ENCODE results near the gene LBHD1.
"Not testable (repeated sequence)": the region's sequence is repeated elsewhere in the genome, so short reads cannot be mapped to it uniquely, and the experiment has no call there.

The LBHD1 gene

DNA sequence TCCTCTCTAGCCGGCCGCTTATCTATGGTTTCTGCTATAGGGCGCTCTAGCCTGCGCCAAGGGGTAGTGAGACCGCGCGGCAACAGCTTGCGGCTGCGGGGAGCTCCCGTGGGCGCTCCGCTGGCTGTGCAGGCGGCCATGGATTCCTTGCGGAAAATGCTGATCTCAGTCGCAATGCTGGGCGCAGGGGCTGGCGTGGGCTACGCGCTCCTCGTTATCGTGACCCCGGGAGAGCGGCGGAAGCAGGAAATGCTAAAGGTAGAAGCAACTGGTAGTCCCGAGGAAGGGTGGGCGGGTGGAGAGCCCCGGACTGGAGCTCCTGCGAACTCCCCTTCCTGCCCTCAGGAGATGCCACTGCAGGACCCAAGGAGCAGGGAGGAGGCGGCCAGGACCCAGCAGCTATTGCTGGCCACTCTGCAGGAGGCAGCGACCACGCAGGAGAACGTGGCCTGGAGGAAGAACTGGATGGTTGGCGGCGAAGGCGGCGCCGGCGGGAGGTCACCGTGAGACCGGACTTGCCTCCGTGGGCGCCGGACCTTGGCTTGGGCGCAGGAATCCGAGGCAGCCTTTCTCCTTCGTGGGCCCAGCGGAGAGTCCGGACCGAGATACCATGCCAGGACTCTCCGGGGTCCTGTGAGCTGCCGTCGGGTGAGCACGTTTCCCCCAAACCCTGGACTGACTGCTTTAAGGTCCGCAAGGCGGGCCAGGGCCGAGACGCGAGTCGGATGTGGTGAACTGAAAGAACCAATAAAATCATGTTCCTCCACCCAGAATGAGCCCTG, at the start of gene LBHD1, which contains the start of gene UQCC3:
TSS of gene LBHD1 (minus strand) at position 660 of the 782 bp plus-strand sequence. CDS start 2,236 bp downstream, outside the sequence.
TSS of gene UQCC3 (plus strand) at position 66 of the 782 bp plus-strand sequence. CDS start at position 139, 73 bp downstream.
- peak; percentile 87 for DNase-seq (ENCODE audit: low spot score)

GRCh38 chr11:62719302-62719978, 47.4 kb upstream of the LBHD1 start:
- no peak for DNase-seq (ENCODE audit: low spot score)

GRCh38 chr11:62716816-62717215, 44.7 kb upstream of the LBHD1 start:
- no peak for DNase-seq (ENCODE audit: low spot score)

GRCh38 chr11:62716206-62716605, 44.1 kb upstream of the LBHD1 start:
- no peak for DNase-seq (ENCODE audit: low spot score)

- no peak for DNase-seq (ENCODE audit: low spot score)
Observed at GRCh38 chr11:62715150-62716130, 43.4 kb upstream of the LBHD1 start.

GRCh38 chr11:62713343-62713742, 41.3 kb upstream of the LBHD1 start:
- DNase-seq (ENCODE audit: low spot score), result no peak

GRCh38 chr11:62712861-62713260, 40.8 kb upstream of the LBHD1 start:
- DNase-seq (ENCODE audit: low spot score), result no peak

- no peak for DNase-seq (ENCODE audit: low spot score)
Observed at GRCh38 chr11:62712276-62712812, 40.3 kb upstream of the LBHD1 start.

GRCh38 chr11:62710001-62710345, 37.9 kb upstream of the LBHD1 start:
- DNase-seq (ENCODE audit: low spot score), result no peak

DNA sequence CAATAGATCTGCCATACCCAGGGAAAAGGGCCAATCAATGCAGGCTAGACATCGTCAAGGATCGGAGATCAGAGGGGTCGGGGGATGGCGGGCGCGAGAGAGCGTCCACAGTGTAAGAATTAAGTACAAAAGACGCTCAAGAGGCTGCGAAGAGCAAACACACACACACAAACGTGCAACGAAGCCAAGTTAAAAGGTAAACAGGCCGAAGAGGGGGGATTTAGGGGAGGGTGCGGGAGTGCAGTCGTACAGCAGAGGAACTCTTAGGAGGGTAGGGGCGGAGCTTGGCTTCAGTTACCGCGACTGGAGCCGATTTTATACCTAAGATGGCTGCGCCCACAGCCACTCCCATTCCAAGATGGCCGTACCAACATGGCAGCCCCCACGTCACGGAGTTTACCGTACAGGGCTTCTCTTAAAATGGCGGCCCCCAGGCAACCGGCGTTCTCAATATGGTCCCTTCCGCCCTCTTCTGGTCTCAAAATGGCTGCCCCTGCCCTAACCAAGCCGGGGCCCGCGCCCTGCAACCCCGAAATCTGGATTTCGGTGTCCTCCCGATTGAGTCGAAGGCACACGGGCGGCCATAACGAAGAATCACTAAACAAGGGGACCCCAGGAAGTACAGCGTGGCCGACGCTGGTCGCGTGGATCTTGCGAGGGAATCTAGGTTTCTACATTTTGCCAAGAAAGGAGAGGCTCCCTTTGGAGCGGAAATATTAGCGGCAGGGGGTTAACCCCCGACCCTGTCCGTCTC, 37.4 kb upstream of the LBHD1 start:
- DNase-seq (ENCODE audit: low spot score), result peak; percentile 99

GRCh38 chr11:62708793-62709192, 36.7 kb upstream of the LBHD1 start:
- DNase-seq (ENCODE audit: low spot score), result peak; percentile 18

GRCh38 chr11:62708392-62708791, 36.3 kb upstream of the LBHD1 start:
- peak; percentile 11 for DNase-seq (ENCODE audit: low spot score)

DNA sequence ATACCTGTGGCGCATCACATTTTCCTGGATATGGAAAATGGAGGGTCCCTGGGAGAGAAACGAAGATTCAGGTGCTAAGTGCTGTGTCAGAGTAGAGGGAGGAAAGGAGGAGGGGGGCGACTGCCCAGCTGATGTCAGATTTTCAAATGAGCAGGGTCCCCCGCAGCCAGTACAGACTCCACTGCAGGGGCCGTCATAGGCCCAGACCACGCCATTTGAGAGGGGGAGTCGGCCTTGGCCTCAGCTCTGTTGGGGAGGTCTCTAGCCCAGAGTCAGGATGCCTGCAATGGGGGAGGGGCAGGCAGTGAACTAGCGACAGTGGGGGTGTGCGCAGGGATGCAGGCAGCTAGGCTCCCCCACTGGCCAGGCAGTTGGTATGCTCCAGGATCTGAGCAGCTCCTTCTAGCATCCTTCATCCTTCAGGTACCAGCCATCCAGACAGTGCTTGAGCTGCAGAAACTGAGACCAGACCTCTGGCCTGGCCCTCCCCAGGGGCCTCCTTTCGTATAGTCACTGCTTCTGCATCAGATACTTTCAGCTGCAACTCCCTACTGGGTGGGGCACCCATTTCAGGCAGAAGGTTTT, 35.3 kb upstream of the LBHD1 start, which contains the start of the genes BSCL2 and GNG3:
TSS of gene BSCL2 (minus strand) at position 148 of the 585 bp plus-strand sequence. CDS start 229 bp downstream, outside the sequence.
TSS of gene GNG3 (plus strand) at position 400 of the 585 bp plus-strand sequence. CDS start 620 bp downstream, outside the sequence.
- DNase-seq (ENCODE audit: low spot score), result peak; percentile 91

DNA sequence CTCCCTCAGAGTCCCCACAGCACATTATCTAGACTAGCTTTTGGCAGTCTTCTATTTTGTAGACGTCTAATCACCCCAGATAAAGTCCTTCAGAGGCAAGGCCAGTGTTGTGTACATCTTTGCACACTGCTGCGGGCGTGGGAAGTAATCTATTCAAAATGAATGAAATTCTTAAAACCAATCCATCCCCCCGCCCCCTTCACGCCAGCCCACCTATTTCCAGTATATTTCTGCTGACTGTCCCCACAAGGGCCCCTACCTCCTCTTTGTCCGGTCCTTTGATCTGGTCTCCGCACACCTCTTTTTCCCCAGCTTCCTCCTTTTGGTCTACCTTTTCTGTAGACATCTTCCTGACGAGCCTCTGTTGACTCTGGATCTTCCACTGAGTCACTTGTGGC, 34.8 kb upstream of the LBHD1 start:
- DNase-seq (ENCODE audit: low spot score), result peak; percentile 11

- DNase-seq (ENCODE audit: low spot score), result peak; percentile 97
Observed at GRCh38 chr11:62705880-62706849, 34.1 kb upstream of the LBHD1 start.

DNA sequence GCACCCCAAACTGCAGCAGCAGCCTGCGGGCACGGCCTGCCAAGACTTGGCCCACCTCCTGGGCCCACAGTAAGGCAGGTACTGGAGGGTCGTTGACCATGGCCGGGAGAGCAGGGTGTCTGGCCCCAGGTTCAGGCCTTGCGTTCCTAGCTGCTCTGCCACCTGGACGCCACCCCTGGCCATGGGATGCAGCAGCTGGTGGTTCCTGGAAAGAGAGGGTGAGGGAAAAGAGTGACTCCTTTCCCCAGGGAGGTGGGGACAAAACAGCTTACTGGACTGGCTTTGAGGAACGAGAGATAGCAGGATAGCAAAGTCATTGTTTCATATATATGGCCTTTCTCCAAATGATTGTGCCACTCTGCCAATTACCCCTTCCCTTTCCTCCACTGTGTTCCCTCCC, 33.3 kb upstream of the LBHD1 start:
- DNase-seq (ENCODE audit: low spot score), result peak; percentile 11

DNA sequence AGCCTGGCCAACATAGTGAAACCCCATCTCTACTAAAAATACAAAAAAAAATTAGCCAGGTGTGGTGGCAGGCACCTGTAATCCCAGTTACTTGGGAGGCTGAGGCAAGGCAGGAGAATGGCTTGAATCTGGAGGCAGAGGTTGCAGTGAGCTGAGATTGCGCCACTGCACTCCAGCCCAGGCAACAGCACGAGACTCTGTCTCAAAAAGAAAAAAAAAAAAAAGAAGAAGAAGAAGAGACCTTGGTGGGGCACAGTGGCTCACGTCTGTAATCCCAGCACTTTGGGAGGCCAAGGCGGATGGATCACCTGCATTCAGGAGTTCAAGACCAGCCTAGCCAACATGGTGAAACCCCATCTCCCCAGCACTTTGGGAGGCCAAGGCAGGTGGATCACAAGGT, 31.9 kb upstream of the LBHD1 start:
- DNase-seq (ENCODE audit: low spot score), result not testable (repeated sequence)

DNA sequence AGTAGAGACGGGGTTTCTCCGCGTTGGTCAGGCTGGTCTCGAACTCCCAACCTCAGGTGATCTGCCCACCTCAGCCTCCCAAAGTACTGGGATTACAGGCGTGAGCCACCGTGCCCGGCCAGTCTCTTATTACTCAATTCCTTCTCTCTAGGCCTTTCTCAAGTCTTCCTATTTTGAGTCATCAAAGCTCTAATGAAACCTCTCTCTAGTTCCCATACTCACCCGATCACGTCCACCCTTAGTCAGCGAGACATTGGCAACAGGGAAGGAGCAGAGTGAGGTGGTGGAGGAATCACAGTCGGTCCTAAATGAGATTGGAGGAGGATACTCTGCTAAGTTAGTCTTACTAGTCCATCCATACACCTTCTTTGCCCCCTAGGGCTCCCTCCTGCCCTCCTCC, 30.2 kb upstream of the LBHD1 start:
- DNase-seq (ENCODE audit: low spot score), result no peak
